HG02938 (cell line): ENCODE results near the gene STUM.
A peak's percentile ranks its signal among the peaks of the same experiment; 100 is the strongest.

Experiments
- ATAC-seq: cut with Tn5 transposase; IDR thresholded peaks from one replicate; pipeline ENCODE4 v1.9.1; 2021; ENCODE audit warnings: mild to moderate bottlenecking, moderate library complexity; ENCODE audit not compliant: unreplicated experiment

STUM gene

GRCh38 chr1:226619031-226619430 is 70.5 kb downstream of the STUM start:
- no peak for ATAC-seq

GRCh38 chr1:226622012-226622411 is 73.4 kb downstream of the STUM start:
- no peak for ATAC-seq

- no peak for ATAC-seq
These were observed 76.0 kb downstream of the STUM start for GRCh38 chr1:226624526-226624925.

GRCh38 chr1:226625326-226625725 is 76.8 kb downstream of the STUM start:
- ATAC-seq: no peak

- ATAC-seq: no peak
These were observed 77.4 kb downstream of the STUM start for GRCh38 chr1:226625832-226626576.

GRCh38 chr1:226626577-226626956 is 78.0 kb downstream of the STUM start:
- peak; percentile 71 for ATAC-seq

GRCh38 chr1:226627050-226627755 is 78.6 kb downstream of the STUM start:
- no peak for ATAC-seq

GRCh38 chr1:226627924-226628611 is 79.5 kb downstream of the STUM start:
- no peak for ATAC-seq

GRCh38 chr1:226628612-226629155 is 80.1 kb downstream of the STUM start:
- no peak for ATAC-seq

- no peak for ATAC-seq
These were observed 80.8 kb downstream of the STUM start for GRCh38 chr1:226629210-226629895.

- no peak for ATAC-seq
These were observed 81.5 kb downstream of the STUM start for GRCh38 chr1:226629896-226630550.

- ATAC-seq: no peak
These were observed 82.0 kb downstream of the STUM start for GRCh38 chr1:226630592-226630991.

- no peak for ATAC-seq
These were observed 82.9 kb downstream of the STUM start for GRCh38 chr1:226631229-226632000.

GRCh38 chr1:226632169-226632879 is 83.8 kb downstream of the STUM start:
- no peak for ATAC-seq

- no peak for ATAC-seq
These were observed 84.4 kb downstream of the STUM start for GRCh38 chr1:226632922-226633351.

GRCh38 chr1:226633541-226634165 is 85.1 kb downstream of the STUM start:
- ATAC-seq: peak; percentile 18

- ATAC-seq: peak; percentile 75
These were observed 85.6 kb downstream of the STUM start for GRCh38 chr1:226634166-226634588.

GRCh38 chr1:226634611-226635246 is 86.2 kb downstream of the STUM start:
- no peak for ATAC-seq
